SHP77 treated with DMSO at 0.1 percent for 48 hours (cell line): ENCODE data around the gene ZNF516.

Source experiments
- DNase-seq: peaks from one replicate; lab custom pipeline; 2025; lab: John Stamatoyannopoulos, UW

ZNF516 gene

GRCh38 chr18:76437910-76438309, 57.1 kb downstream of the ZNF516 start:
- no peak for DNase-seq

DNA sequence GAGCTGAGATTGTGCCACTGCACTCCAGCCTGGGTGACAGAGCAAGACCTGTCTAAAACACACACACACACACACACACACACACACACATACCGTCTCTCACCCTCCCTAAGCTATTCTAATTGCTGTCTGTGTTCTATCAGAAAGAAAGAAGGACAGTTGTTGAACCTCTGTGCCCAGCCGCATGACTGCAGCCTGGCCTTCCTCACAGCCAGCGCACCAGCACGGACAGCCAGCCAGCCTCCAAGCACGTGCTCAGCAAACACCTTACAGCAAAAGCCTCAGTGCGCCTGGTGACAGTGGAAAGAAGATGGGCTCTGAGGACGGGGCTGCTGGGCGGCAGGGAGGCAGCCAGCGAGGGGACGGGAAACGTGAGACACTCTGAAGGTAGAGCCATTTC, 58.0 kb downstream of the ZNF516 start:
- DNase-seq = no peak

GRCh38 chr18:76436342-76436741, 58.7 kb downstream of the ZNF516 start:
- no peak for DNase-seq

- no peak for DNase-seq
Measured at GRCh38 chr18:76435316-76435989, 59.6 kb downstream of the ZNF516 start.

- no peak for DNase-seq
Measured at GRCh38 chr18:76434452-76434851, 60.6 kb downstream of the ZNF516 start.

- no peak for DNase-seq
Measured at GRCh38 chr18:76433788-76434187, 61.3 kb downstream of the ZNF516 start.

- no peak for DNase-seq
Measured at GRCh38 chr18:76432970-76433767, 61.9 kb downstream of the ZNF516 start.

- DNase-seq = no peak
Measured at GRCh38 chr18:76432274-76432755, 62.7 kb downstream of the ZNF516 start.

DNA sequence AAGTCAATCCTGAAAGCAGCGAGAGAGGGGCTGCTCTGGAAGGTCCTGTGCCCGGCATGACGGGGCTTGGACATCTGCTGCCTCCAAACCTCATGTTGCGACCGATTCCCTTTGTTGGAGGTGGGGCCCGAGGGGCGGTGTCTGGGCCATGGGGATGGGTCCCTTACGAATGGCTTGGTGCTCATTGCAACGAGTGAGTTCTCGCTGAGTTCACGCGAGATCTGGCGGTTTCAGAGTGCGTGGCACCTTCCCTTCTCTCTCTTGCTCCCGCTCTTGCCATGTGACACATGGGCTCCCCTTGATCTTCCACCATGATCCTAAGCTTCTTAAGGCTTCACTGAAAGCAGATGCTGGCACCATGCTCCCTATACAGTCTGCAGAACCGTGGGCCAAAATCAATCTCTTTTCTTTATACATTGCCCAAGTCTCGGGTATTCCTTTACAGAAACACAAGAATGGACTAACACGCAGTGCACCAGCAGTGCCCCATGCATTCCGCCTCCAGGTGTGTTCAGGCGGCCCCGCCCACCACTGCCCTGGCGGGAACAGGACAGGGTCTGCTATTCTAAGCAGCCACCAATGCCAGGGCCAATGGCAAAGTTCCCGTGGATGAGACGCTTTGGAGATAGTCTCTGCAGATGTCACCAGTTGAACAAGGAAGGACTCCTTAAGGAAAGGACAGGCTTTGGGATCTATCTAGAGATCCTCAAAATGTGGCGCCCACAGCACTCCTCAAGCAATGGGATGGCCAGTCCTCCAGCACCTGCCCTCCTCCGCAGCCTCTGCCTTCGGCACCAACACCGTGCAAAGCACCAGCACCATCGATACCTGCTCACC, 63.4 kb downstream of the ZNF516 start:
- DNase-seq = no peak

DNA sequence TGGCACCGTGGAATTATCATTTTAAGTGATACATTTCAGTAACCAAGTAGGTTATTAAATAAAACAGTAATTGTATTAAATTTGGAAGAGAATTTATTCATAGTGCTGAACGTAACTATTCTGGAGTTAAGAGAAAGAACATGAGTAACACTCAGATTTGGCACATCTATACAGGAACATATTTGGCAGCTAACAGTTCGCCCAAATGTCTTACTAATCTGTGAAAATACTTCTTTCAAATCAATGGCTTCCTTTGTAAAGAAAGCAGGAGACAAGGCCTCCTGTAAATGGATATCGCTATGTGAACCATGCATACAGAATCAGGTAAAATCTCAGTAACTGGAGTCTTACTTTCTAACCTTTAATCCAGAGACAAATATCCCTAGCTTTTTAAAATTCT, 64.4 kb downstream of the ZNF516 start:
- no peak for DNase-seq

DNA sequence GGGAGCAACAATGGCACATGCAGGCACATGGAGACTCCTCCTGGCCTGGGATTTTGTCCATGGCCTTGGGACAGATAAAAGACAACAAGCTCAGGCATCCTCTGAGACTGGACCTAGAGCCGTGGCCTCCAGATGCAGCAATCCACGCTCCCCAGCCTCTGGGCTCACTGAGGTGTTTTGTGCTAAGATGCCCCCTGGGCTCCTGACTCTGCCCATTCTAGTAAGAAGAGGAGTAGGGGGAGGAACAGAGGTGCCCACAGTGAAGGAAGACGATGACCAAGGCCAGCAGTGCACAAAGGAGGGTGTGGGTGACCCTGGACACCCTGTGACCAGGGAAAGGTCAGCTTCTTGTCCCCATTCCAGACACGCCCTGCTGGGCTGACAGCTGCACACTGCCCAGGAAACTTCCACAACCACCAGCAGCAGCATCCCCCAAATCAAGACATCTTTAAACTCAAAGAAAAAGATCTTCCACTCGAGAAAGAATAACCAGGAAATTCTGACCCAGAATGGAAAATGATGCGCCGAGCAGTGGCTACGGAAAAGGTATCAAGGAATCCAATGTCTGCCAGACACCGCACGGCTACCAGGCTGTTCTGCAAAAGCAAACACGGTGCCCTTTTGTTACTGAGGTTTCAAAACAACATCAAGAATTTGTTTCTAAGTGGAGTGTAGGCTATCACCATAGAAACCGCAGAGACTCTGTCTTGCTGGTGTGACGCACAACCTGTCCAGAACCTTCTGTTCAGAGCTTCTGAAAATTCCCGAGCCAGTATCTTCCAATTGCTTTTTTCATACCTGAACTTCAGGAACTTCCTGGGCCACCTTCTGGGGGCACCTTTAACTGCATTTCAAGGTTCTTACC, 65.5 kb downstream of the ZNF516 start:
- no peak for DNase-seq

DNA sequence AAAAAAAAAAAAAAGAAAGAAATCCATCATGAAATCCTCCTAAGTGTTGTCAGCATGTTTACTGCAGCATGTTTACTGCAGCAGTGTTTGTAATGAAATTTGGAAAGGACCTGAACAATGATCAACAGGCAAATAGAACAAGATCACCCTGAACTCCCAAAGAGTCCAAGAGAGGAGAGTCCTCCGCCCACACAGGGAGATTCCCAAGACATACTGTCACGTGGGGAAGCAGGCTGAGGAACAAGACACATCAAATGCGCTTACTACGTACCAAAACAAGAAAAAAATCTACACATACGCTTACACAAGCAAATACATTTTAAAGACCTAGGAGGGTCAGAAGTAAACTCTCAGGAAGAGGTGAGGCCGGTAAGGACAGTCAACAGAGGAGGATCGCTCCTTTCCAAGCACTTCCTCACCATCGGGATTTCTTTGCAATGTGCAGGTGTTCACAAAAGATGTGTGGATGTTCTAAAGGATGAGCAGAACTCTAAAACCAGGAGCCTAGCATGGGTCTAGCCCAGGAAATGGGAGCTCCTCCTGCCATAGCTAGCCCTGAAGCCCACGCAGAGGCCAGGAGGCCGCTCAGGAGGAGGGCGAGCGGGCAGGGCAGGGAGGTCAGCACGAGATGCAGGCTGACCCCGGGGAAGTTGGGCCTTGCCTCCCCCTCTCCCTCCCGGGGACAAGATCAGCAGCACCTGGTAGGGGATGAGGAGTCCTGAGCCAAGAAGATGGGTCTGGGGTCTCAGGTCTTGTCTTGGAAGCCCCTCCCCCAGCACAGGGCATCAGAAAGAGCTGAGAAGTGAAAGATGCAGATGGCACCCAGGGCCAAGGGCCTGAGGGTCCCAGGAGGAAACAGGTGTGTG, 66.4 kb downstream of the ZNF516 start:
- DNase-seq = no peak

GRCh38 chr18:76426737-76427305, 68.2 kb downstream of the ZNF516 start:
- no peak for DNase-seq

DNA sequence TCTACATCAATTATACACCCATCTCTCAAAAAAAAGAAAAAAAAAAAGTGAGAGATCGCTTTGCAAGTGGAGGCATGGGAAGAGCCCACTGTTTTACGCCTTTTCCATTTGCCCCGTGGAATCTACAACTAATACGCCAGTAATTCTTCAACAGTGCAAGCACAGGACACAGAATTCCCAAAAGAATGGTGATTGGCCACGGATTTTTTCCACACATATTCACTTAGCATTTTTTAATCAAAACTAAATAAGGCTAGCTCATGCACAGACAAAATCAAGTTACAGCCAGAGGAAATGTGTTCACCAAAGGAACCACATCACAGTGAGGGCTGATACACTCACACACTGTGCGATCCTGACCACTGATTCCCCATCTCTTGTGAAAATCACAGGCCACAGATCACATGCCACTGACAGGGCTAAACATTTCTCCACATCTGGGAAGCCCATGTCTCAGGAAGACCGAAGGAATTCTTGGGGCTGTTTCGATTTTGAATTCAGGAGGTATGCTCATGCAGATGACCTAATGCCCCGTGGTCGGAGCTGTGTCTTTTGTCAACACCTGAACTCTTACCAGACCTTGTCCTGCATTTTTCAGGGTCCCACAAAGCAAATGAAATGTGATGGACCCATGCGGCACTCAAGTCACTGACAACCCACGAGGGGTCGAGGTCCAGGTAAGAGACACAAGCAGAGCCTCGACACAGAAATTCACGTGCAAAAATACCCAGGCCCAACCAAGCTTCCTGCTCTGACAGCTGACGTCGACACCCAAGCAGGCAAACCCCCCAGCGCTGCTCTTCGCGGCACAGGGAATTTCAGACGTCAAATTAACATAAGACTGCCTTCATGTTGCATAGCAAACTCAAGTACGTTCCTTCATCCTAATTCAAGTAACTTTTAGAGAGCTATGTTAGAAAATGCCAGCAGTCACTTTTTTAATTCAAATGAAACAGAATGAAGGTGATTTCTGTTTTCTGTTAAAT, 69.6 kb downstream of the ZNF516 start:
- DNase-seq = no peak

DNA sequence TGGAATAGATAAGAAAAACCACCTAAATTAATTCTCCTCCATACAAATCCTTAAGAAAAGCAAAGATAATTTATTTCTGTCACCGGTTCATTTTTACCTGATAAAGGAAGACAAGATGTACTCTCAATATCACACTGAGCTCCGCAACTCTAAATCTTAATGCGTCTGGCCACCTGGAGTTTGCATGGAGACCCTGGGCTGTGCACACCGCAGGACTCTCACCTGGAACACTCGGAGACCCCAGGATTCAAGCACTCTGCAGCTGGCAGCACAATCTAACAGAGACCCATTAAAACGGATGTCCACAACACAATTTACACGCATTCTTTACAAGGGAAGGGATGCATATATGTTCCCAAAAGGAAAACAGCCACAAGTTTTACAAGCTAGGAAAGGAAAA, 72.2 kb downstream of the ZNF516 start:
- no peak for DNase-seq

DNA sequence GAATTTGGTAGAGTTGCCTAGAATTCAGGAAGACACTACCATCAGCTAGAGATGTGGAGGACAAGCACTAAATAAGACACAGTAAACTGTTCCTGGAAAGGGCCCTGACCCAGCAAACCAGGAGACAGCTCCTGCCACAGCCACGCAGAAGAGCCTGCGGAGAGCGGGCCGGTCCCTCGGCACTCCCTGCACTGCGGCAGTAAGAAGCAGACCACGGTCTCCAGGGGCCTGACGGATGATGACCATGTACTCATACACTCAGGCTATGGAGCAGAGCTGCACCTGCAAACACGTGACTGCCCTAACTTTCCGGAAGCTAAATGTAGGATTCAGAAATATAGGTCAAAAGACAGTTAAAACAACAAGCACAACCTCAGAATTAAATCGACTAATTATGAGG, 72.9 kb downstream of the ZNF516 start:
- DNase-seq = no peak

GRCh38 chr18:76421685-76422078, 73.4 kb downstream of the ZNF516 start:
- no peak for DNase-seq

DNA sequence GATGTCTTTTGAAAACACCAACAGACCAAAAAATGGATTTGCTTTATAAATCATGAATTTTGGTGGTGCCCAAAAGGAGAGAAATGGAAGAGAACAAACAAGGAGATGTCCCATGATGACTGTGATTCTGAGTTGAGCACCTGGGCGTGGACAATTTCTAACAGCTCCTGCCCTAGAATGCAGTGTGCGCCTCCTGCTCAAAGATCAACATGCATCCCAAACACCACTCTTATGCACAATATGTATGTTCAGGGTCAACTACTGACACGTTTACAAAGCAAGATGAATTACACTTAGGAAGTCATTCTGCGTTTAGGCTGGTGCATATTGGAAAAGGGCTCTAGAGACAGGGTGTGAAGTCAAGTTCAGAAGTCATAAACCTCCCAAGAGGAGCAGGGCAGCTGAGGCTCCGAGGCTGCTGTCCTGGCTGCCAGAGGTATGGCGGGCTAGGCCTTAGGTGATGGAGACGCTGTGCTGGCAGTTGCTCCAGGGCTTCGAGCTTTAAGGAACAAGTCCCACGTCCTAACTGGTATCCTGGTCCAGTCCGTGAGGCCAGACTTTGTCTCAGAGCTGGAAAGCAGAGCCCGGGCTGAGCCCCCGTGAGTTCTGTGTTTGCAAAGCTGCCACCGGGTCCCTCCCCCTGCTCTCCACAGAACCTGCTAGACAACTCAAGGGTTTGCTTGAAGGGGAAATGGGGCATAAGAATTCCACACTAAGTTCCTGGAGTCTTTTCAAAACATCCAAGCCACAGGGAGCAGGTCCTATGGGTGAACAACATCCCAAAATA, 74.0 kb downstream of the ZNF516 start:
- no peak for DNase-seq
